ENCODE results near the gene SAMD11. TPM values are rescaled to one million over a fixed set of nuclear protein-coding genes. Genes with fewer than 3 reads are reported as not detected.
"Not testable (repeated sequence)": the region's sequence is repeated elsewhere in the genome, so short reads cannot be mapped to it uniquely, and the experiment has no call there.

Gene SAMD11, protein sequence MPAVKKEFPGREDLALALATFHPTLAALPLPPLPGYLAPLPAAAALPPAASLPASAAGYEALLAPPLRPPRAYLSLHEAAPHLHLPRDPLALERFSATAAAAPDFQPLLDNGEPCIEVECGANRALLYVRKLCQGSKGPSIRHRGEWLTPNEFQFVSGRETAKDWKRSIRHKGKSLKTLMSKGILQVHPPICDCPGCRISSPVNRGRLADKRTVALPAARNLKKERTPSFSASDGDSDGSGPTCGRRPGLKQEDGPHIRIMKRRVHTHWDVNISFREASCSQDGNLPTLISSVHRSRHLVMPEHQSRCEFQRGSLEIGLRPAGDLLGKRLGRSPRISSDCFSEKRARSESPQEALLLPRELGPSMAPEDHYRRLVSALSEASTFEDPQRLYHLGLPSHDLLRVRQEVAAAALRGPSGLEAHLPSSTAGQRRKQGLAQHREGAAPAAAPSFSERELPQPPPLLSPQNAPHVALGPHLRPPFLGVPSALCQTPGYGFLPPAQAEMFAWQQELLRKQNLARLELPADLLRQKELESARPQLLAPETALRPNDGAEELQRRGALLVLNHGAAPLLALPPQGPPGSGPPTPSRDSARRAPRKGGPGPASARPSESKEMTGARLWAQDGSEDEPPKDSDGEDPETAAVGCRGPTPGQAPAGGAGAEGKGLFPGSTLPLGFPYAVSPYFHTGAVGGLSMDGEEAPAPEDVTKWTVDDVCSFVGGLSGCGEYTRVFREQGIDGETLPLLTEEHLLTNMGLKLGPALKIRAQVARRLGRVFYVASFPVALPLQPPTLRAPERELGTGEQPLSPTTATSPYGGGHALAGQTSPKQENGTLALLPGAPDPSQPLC
- total RNA-seq, result 1.5 TPM
- long read RNA-seq, partial matches to known transcripts, result 0 of 4 reads
- long read RNA-seq, other reads (novel, unspliced or antisense), result 3 of 4 reads

DNA sequence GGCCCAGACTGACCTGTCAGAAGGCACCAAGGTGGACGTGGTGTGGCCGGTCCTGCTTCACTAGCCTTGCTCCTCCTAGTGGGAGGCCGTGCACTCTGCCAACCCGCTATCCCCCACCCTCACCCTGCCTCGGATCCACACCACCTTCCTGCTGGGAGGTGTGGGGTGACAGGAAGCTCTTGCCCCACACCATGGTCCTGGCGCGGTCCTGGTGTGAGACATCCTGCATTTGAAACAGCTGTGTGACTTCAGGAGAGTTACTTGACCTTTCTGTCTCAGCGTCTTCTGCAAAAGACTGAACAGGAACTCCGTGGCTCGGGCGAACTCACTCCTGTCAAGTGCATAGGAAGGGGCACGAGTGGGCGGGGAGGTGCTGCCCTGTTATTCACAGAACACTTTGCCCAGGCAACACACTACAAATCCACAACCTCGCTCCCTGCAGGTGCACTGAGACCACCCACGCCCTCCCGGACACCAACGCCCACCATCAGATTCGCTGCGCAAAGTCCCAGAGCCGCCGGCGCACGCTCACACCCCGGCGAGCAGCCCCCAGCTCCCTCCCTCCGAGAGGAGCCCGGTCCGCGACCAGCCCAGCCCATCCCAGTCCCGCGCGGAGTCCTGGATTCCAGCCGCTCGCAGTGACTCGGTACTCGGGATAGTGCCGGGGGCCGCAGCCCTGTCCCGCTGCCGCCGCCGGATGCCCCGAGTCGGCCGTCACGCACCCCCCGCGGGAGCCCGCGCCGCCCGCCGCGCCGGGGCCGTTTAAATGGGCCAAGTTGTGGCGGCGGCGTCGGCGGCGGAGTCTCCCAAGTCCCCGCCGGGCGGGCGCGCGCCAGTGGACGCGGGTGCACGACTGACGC, at the start of gene SAMD11:
SAMD11 (plus strand) TSS at position 793 of the 860 bp plus-strand sequence. CDS start 509 bp downstream, outside the sequence.
- DNase-seq (peak; percentile 91), ATAC-seq (ENCODE audit: poor library complexity) (peak; percentile 83)
- intact Hi-C loops (cut with DNase I), result no loop called here

GRCh38 chr1:876428-877208, 47.1 kb upstream of the SAMD11 start:
- ATAC-seq (ENCODE audit: poor library complexity); intact Hi-C loops (cut with DNase I); DNase-seq: not testable (repeated sequence)

DNA sequence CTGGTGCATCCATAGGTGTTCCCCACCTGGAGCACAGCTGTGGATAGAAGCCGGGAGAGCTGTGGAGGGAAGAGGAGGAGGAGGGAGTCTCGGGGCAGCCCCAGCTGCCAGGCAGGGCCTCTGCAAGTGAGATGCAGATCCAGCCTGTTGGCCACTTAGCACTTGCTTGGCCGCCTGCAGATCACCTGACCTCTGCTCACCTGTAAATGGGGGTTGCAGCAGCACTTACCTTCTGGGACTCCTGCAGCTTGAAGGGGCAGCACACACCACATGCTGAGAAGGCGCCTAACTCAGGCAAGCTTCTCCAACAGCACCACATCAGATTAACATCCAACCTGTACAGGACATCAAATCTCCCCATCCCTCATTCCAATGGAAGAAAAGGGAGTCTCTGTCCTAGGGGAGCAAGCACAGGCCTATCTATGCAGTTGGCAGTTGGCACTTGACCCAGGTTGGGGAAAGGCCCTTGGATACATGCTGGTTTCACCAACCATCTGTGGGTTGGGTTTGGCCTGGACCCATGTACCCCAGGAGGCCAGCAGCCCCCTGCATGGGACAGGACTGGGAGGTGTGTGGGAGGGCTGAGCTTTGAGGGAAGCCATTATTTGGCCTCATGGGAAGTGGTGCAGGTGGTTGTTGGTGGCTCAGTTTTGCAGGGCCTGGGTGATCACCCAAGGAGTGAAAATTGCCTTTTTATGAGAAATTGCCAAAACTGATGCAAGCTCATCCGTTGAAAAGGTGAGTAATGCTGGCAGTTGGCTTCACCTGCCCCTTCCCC, 46.3 kb upstream of the SAMD11 start:
- DNase-seq; intact Hi-C loops (cut with DNase I); ATAC-seq (ENCODE audit: poor library complexity): not testable (repeated sequence)

DNA sequence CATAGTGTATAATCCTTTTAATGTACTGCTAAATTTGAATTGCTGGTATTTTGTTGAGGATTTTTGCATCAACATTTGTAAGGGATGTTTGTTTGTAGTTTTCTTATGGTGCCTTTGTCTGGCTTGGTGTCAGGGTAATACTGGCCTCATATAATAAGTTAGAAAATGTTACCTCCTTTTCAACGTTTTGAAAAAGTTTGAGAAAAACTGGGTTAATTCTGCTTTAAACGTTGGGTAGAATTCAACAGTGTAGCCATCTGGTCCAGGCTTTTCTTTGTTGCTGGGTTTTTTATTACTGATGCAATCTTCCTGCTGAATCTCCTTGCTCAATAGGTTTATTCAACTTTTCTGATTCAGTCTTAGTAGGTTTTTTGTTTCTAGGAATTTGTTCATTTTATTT, 43.2 kb upstream of the SAMD11 start:
- ATAC-seq (ENCODE audit: poor library complexity); intact Hi-C loops (cut with DNase I); DNase-seq: not testable (repeated sequence)

GRCh38 chr1:880915-881314, 42.8 kb upstream of the SAMD11 start:
- DNase-seq; ATAC-seq (ENCODE audit: poor library complexity); intact Hi-C loops (cut with DNase I): not testable (repeated sequence)

- ATAC-seq (ENCODE audit: poor library complexity) (no peak), DNase-seq (no peak)
- intact Hi-C loops (cut with DNase I), result no loop called here
These were observed 37.4 kb upstream of the SAMD11 start for GRCh38 chr1:886311-886710.

DNA sequence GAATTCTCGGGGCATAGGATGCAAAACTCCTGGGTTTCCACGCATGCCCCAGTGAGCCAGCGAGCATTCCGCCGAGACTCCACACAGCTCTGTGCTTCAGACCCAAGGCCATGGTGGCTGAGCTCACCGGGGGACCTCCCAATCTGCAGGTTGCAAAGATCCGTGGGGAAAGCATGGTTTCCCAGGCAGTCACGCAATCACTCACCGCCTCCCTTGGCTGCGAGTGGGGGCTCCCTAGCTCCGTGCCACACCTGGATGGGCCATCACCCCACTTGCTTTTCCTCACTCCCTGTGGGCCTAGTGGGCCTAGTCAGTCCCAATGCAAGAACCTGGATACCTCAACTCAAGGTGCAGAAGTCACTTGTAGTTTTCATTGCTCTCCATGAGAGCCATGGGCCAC, 37.0 kb upstream of the SAMD11 start:
- DNase-seq (no peak), ATAC-seq (ENCODE audit: poor library complexity) (no peak)
- intact Hi-C loops (cut with DNase I), result no loop called here

DNA sequence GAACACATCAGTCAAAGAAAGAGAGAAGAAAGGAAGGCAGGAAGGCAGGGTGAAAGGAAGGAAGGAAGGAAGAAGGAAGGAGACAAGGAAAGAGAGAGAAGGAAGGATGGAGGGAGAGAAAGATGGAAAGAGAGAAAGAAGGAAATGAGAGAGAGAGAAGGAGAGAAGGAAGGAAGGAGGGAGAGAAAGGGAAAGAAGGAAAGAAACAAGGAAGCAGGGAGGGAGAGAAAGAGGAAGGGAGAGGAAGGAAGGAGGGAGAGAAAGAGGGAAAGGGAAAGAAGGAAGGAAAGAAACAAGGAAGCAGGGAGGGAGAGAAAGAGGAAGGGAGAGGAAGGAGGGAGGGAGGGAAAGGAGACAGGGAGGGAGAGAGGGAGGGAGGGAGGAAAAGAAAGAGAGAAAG, 35.4 kb upstream of the SAMD11 start:
- ATAC-seq (ENCODE audit: poor library complexity) (no peak), DNase-seq (no peak)
- intact Hi-C loops (cut with DNase I), result no loop called here

DNA sequence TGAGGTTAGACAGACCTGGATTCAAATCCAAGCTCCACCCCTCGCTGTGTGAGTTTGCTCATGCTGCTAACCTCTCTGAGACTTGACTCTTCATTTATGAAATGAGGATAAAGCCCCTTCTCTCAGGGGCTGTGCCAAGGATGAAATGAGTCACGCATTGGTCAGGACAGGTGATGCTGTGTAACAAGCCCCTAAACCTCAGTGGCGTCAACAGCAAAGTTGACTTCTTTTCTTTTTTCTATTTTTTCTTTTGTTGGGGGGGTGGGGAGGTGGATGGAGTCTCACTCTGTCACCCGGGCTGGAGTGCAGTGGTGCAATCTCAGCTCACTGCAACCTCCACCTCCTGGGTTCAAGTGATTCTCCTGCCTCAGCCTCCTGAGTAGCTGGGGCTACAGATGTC, 33.9 kb upstream of the SAMD11 start:
- intact Hi-C loops (cut with DNase I); DNase-seq; ATAC-seq (ENCODE audit: poor library complexity): not testable (repeated sequence)

DNA sequence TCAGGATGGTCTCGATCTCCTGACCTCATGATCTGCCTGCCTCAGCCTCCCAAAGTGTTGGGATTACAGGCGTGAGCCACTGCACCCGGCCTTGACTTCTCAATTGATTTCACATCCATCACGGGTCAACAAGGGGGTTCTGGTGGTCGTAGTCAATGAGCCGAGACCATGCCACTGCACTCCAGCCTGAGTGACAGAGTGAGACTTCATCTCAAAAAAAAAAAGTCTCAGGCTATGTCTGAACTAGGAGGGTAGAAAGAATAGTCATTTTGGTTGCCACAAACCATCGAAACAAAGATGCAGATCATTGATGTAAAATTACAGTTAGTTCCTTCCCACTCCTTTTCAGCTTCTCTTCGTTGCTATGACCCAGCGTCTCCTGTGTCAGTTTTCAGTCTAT, 33.5 kb upstream of the SAMD11 start:
- intact Hi-C loops (cut with DNase I); DNase-seq; ATAC-seq (ENCODE audit: poor library complexity): not testable (repeated sequence)

- intact Hi-C loops (cut with DNase I), result no loop called here
- DNase-seq (no peak), ATAC-seq (ENCODE audit: poor library complexity) (no peak)
These were observed 33.1 kb upstream of the SAMD11 start for GRCh38 chr1:890661-891060.

- no peak for DNase-seq
- intact Hi-C loops (cut with DNase I), result no loop called here
- no peak for ATAC-seq (ENCODE audit: poor library complexity)
These were observed 26.5 kb upstream of the SAMD11 start for GRCh38 chr1:897226-897625.

GRCh38 chr1:897951-898350, 25.8 kb upstream of the SAMD11 start:
- ATAC-seq (ENCODE audit: poor library complexity); intact Hi-C loops (cut with DNase I): not testable (repeated sequence)

GRCh38 chr1:899636-900317, 23.9 kb upstream of the SAMD11 start:
- intact Hi-C loops (cut with DNase I), result no loop called here
- DNase-seq (peak; percentile 30), ATAC-seq (ENCODE audit: poor library complexity) (no peak)

More at GRCh38 chr1:897951-898350, 25.8 kb upstream of the SAMD11 start:
- DNase-seq, result not testable (repeated sequence)

DNA sequence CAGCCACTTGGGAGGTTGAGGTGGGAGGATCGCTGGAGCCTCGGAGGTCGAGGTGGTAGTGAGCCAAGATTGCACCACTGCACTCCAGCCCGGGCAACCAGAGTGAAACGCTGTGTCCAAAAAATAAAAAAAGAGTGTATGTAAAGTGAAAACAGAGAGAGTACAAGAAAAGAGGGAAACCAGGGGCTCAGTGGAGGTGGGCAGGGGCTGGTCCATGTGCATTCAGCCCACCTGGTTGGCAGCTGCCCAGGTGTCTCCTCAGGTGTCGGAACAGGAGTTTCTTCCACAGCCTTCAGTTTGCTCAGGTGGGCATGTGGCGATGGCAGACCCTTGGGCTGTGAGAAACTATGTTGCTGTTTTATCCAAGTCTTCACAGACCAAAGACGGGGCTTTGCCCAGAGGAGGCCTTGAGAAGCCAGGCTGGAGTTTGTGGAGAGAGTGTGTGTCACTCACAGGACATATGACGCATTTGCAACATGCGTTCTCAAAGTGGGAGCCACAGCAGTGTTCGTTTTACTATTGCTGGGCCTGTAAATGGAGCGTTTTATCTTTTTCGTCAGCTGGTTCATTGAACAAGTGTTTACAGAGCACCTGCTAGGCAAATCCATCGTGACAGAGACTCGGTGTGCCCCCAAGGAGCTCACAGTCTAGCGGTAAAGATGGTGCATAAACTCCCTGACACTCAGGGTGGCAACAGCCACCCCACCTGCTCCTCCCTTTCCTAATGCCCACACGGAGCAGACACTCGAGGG, 22.4 kb upstream of the SAMD11 start:
- no peak for ATAC-seq (ENCODE audit: poor library complexity)
- DNase-seq, result peak; percentile 29
- intact Hi-C loops (cut with DNase I), result no loop called here

GRCh38 chr1:902802-903201, 20.9 kb upstream of the SAMD11 start:
- intact Hi-C loops (cut with DNase I), result no loop called here
- DNase-seq (no peak), ATAC-seq (ENCODE audit: poor library complexity) (no peak)

All from Right ventricle myocardium superior (tissue), 1 donor.